ENCODE data around the gene SMAD1. TPM values are rescaled to one million over a fixed set of nuclear protein-coding genes. Genes with fewer than 3 reads are reported as not detected.
"Not testable (repeated sequence)": the region's sequence is repeated elsewhere in the genome, so short reads cannot be mapped to it uniquely, and the experiment has no call there.

Gene SMAD1
- total RNA-seq, 1 experiment from 2014 or later, result 13.4 TPM

GRCh38 chr4:145524552-145524951, 42.9 kb downstream of the SMAD1 start:
- Histone ChIP-seq H3K27me3 (replicated peaks) (no peaks in the 10 kb centered on the region), H3K36me3 (no peaks in the 10 kb centered on the region), H3K4me3 (no peak overlapping the region), H3K9me3 (replicated peaks) (no peaks in the 10 kb centered on the region), H3K4me1 (replicated peaks) (no peaks in the 10 kb centered on the region), H3K27ac (no peak overlapping the region)
- no peak for DNase-seq (ENCODE audit: low read depth in 1 of 2, low spot score in 2 of 2)

GRCh38 chr4:145525291-145525740, 43.7 kb downstream of the SMAD1 start:
- Histone ChIP-seq H3K4me3 (no peak overlapping the region), H3K9me3 (replicated peaks) (no peaks in the 10 kb centered on the region), H3K27me3 (replicated peaks) (no peaks in the 10 kb centered on the region), H3K27ac (no peak overlapping the region), H3K36me3 (no peaks in the 10 kb centered on the region), H3K4me1 (replicated peaks) (no peaks in the 10 kb centered on the region)
- DNase-seq (ENCODE audit: low read depth in 1 of 2, low spot score in 2 of 2), result no peak

GRCh38 chr4:145527773-145528172, 46.1 kb downstream of the SMAD1 start:
- no peaks in the 10 kb centered on the region for H3K9me3 ChIP-seq (replicated peaks)
- H3K36me3 ChIP-seq, result no peaks in the 10 kb centered on the region
- H3K27ac ChIP-seq, result no peak overlapping the region
- no peak for DNase-seq (ENCODE audit: low read depth in 1 of 2, low spot score in 2 of 2)
- H3K4me1 ChIP-seq (replicated peaks), result no peaks in the 10 kb centered on the region
- H3K27me3 ChIP-seq (replicated peaks), result no peaks in the 10 kb centered on the region
- H3K4me3 ChIP-seq, result no peak overlapping the region

GRCh38 chr4:145528601-145529000, 46.9 kb downstream of the SMAD1 start:
- Histone ChIP-seq H3K4me1 (replicated peaks) (no peaks in the 10 kb centered on the region), H3K27ac (no peak overlapping the region), H3K9me3 (replicated peaks) (no peaks in the 10 kb centered on the region), H3K4me3 (no peak overlapping the region), H3K36me3 (no peaks in the 10 kb centered on the region), H3K27me3 (replicated peaks) (no peaks in the 10 kb centered on the region)
- no peak for DNase-seq (ENCODE audit: low read depth in 1 of 2, low spot score in 2 of 2)

GRCh38 chr4:145530189-145530588, 48.5 kb downstream of the SMAD1 start:
- H3K27me3 ChIP-seq (replicated peaks), result no peaks in the 10 kb centered on the region
- H3K4me1 ChIP-seq (replicated peaks), result no peaks in the 10 kb centered on the region
- no peaks in the 10 kb centered on the region for H3K9me3 ChIP-seq (replicated peaks)
- no peak overlapping the region for H3K4me3 ChIP-seq
- H3K36me3 ChIP-seq, result no peaks in the 10 kb centered on the region
- H3K27ac ChIP-seq, result no peak overlapping the region
- DNase-seq (ENCODE audit: low read depth in 1 of 2, low spot score in 2 of 2), result no peak

- H3K4me1 ChIP-seq (replicated peaks), result no peaks in the 10 kb centered on the region
- no peak for DNase-seq (ENCODE audit: low read depth in 1 of 2, low spot score in 2 of 2)
Measured at GRCh38 chr4:145530662-145531061, 49.0 kb downstream of the SMAD1 start.

GRCh38 chr4:145531223-145531622, 49.6 kb downstream of the SMAD1 start:
- Histone ChIP-seq H3K4me3 (no peak overlapping the region), H3K9me3 (replicated peaks) (no peaks in the 10 kb centered on the region), H3K4me1 (replicated peaks) (no peaks in the 10 kb centered on the region), H3K36me3 (no peaks in the 10 kb centered on the region), H3K27ac (no peak overlapping the region), H3K27me3 (replicated peaks) (no peaks in the 10 kb centered on the region)
- DNase-seq (ENCODE audit: low read depth in 1 of 2, low spot score in 2 of 2), result no peak

More at GRCh38 chr4:145530662-145531061, 49.0 kb downstream of the SMAD1 start:
- Histone ChIP-seq H3K9me3 (replicated peaks) (no peaks in the 10 kb centered on the region), H3K27me3 (replicated peaks) (no peaks in the 10 kb centered on the region), H3K27ac (no peak overlapping the region), H3K4me3 (no peak overlapping the region), H3K36me3 (no peaks in the 10 kb centered on the region)

GRCh38 chr4:145531859-145532258, 50.2 kb downstream of the SMAD1 start:
- Histone ChIP-seq H3K9me3 (replicated peaks) (no peaks in the 10 kb centered on the region), H3K36me3 (no peaks in the 10 kb centered on the region), H3K4me1 (replicated peaks) (no peaks in the 10 kb centered on the region), H3K27ac (no peak overlapping the region), H3K27me3 (replicated peaks) (no peaks in the 10 kb centered on the region), H3K4me3 (no peak overlapping the region)
- no peak for DNase-seq (ENCODE audit: low read depth in 1 of 2, low spot score in 2 of 2)

- DNase-seq (ENCODE audit: low read depth in 1 of 2, low spot score in 2 of 2), result no peak
- Histone ChIP-seq H3K27ac (no peak overlapping the region), H3K36me3 (no peaks in the 10 kb centered on the region), H3K27me3 (replicated peaks) (no peaks in the 10 kb centered on the region), H3K4me3 (no peak overlapping the region), H3K9me3 (replicated peaks) (no peaks in the 10 kb centered on the region), H3K4me1 (replicated peaks) (no peaks in the 10 kb centered on the region)
Measured at GRCh38 chr4:145533001-145533400, 51.3 kb downstream of the SMAD1 start.

GRCh38 chr4:145533415-145533814, 51.8 kb downstream of the SMAD1 start:
- not testable (repeated sequence) for H3K27me3 ChIP-seq (replicated peaks); DNase-seq (ENCODE audit: low read depth in 1 of 2, low spot score in 2 of 2); H3K27ac ChIP-seq; H3K4me3 ChIP-seq; H3K4me1 ChIP-seq (replicated peaks); H3K9me3 ChIP-seq (replicated peaks); H3K36me3 ChIP-seq

GRCh38 chr4:145533961-145534360, 52.3 kb downstream of the SMAD1 start:
- H3K4me3 ChIP-seq, result no peak overlapping the region
- H3K36me3 ChIP-seq, result no peaks in the 10 kb centered on the region
- no peaks in the 10 kb centered on the region for H3K9me3 ChIP-seq (replicated peaks)
- H3K4me1 ChIP-seq (replicated peaks), result no peaks in the 10 kb centered on the region
- no peaks in the 10 kb centered on the region for H3K27me3 ChIP-seq (replicated peaks)
- no peak overlapping the region for H3K27ac ChIP-seq
- DNase-seq (ENCODE audit: low read depth in 1 of 2, low spot score in 2 of 2), result no peak

GRCh38 chr4:145535202-145535601, 53.5 kb downstream of the SMAD1 start:
- Histone ChIP-seq H3K36me3 (no peaks in the 10 kb centered on the region), H3K9me3 (replicated peaks) (no peaks in the 10 kb centered on the region), H3K27ac (no peak overlapping the region), H3K4me1 (replicated peaks) (no peaks in the 10 kb centered on the region), H3K4me3 (no peak overlapping the region), H3K27me3 (replicated peaks) (no peaks in the 10 kb centered on the region)
- DNase-seq (ENCODE audit: low read depth in 1 of 2, low spot score in 2 of 2), result no peak

GRCh38 chr4:145536044-145536443, 54.4 kb downstream of the SMAD1 start:
- Histone ChIP-seq H3K9me3 (replicated peaks) (no peaks in the 10 kb centered on the region), H3K4me1 (replicated peaks) (no peaks in the 10 kb centered on the region), H3K27ac (no peak overlapping the region), H3K27me3 (replicated peaks) (no peaks in the 10 kb centered on the region), H3K36me3 (no peaks in the 10 kb centered on the region), H3K4me3 (no peak overlapping the region)
- DNase-seq (ENCODE audit: low read depth in 1 of 2, low spot score in 2 of 2), result no peak

- Histone ChIP-seq H3K36me3 (no peaks in the 10 kb centered on the region), H3K4me3 (no peak overlapping the region), H3K4me1 (replicated peaks) (no peaks in the 10 kb centered on the region), H3K27ac (no peak overlapping the region), H3K27me3 (replicated peaks) (no peaks in the 10 kb centered on the region), H3K9me3 (replicated peaks) (no peaks in the 10 kb centered on the region)
- DNase-seq (ENCODE audit: low read depth in 1 of 2, low spot score in 2 of 2), result no peak
Measured at GRCh38 chr4:145538596-145538995, 56.9 kb downstream of the SMAD1 start.

GRCh38 chr4:145539671-145540070, 58.0 kb downstream of the SMAD1 start:
- Histone ChIP-seq H3K27me3 (replicated peaks) (no peaks in the 10 kb centered on the region), H3K9me3 (replicated peaks) (no peaks in the 10 kb centered on the region), H3K4me3 (no peak overlapping the region), H3K36me3 (no peaks in the 10 kb centered on the region), H3K4me1 (replicated peaks) (no peaks in the 10 kb centered on the region), H3K27ac (no peak overlapping the region)
- no peak for DNase-seq (ENCODE audit: low read depth in 1 of 2, low spot score in 2 of 2)

All from SJSA1 (cell line).